GM19099 (cell line): ENCODE measurements around the gene ARHGAP28.

ENCODE experiments used
- POLR2A ChIP-seq: IDR thresholded peaks from 3 replicates; pipeline ENCODE4 v1.6.1; 2011; ENCODE audit warnings: low read depth; ENCODE audit not compliant: insufficient read length; ENCODE audit errors: extremely low read depth

Gene ARHGAP28

GRCh38 chr18:6886797-6887330 is 157.3 kb downstream of the ARHGAP28 start:
- no peak for TF ChIP-seq POLR2A

DNA sequence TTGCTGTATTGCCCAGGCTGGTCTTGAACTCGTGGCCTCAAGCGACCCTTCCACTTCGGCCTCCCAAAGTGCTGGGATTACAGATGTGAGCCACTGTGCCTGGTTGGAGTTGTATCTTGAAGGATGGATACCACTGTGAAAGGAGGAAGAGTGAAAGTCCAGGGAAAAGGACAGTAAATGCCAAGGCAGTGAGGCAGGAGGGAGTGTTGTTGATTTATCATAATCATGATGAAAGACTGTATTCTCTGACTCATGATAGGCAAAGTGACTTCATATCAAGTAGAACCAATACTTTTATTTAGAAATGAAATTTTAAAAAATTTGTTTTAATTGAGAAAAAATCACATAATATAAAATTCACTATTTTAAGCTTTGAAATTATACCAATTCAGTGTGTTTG is 162.3 kb downstream of the ARHGAP28 start:
- no peak for TF ChIP-seq POLR2A

- TF ChIP-seq POLR2A: no peak
Measured at GRCh38 chr18:6901286-6901926, 171.9 kb downstream of the ARHGAP28 start.

- TF ChIP-seq POLR2A: no peak
Measured at GRCh38 chr18:6917072-6917471, 187.6 kb downstream of the ARHGAP28 start.

DNA sequence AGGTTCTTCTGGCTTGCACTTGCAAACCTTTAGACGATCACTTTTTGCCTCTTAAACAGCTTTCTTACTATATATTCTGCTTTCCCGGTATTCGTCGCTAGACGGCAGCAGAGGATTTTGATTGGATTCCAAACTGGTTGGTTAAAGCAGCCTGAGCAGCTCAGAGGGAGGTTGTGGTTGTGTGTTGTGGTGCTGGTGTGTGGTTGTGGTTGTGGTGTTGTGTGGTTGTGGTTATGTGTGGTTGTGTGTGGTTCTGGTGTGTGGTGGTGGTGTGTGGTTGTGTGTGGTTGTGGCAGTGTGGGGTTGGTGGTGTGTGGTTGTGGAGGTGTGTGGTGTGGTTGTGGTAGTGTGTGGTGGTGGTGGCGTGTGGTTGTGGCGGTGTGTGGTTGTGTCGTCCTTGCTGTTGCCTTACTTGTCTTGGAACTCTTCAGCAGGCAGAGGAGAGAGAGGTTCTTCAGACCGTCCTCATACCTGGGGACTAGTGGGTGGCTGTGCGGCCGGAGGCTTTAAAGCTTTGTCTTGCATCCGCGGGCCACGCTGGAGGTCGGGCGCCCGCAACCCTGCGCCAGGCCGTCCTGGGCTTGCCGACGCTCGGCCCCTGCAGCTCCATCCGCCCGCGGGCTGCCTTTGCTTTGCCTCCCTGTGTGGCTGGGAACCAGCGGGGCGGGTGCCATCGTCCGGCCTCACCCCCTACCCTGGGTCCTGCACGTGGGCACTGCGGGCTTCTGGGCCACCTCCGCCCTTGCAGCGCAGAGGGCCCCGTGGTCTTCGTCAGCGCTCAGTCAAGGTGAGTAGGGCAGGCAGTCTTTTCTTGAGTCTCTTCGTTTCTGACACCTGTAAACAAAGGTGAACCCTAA is 190.8 kb downstream of the ARHGAP28 start:
- no peak for TF ChIP-seq POLR2A

GRCh38 chr18:6921571-6921970 is 192.1 kb downstream of the ARHGAP28 start:
- TF ChIP-seq POLR2A: no peak

DNA sequence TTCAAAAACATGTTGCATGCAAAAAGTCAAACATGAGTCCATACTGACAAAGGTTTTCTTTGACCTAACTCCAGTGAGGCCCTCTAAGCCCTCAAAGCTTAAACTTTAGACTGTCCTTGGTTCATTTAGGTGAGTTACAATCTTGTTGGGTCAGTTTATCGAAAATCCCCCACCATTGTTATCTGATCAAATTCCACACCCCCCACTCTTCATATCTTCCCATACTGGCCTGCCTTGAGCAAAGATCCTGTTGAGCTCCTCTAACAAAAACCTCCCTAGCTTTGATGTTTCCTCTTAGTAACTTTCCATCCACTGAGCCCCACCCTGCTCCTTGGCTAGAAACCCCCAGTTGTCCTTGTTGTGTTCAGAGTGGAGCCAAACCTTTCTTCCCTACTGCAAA is 193.7 kb downstream of the ARHGAP28 start:
- TF ChIP-seq POLR2A: no peak

DNA sequence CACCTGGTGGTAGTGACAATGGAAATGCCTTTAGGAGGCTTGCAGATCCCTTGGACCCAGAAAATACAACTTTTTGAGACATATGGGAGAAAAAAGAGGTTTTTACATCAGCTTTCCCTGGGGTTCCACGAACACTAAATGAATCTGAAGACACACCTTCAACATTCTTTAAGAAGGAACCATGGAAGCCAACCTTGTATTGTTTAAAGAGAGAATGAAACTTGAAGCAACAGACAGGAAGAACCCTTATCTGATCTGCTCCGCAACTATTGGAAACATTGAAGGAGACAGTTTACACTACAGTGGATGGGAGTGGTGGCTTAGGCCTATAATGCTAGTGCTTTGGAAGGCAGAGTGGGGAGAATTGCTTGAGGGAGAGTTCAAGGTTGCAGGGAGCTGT is 197.6 kb downstream of the ARHGAP28 start:
- no peak for TF ChIP-seq POLR2A

GRCh38 chr18:6928359-6928758 is 198.8 kb downstream of the ARHGAP28 start:
- no peak for TF ChIP-seq POLR2A

DNA sequence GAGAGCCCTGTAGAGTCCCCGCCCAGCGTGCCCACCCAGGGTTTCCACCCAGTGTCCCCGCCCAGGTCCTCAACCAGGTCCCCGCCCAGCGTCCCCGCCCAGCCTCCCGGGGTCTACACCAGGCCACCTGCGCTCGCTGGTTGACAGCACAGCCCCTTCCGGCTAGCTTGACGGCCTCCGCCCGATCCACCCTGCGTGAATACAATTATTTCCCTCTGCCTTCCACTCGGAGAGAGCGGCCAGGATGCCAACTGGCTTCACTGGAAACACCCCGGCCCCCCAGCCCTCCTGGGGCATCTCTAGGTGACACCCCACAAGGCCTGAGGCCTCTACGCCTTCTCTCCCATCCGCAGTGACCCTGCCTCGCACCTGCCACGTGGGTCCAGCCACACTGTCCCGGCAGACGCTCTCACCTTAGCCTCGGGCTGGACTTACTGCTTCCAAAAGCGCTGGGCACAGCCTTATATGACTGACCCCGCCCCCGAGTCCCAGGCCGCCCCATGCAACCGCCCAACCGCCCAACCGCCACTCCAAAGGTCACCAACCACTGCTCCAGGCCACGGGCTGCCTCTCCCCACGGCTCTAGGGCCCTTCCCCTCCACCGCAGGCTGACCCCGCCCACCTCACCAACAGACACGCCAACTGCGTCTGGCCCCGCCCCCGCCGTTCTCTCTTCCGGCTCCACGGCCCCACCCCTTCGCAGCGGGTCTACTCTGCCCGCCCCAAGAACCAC is 200.0 kb downstream of the ARHGAP28 start:
- no peak for TF ChIP-seq POLR2A

GRCh38 chr18:6934859-6935258 is 205.3 kb downstream of the ARHGAP28 start:
- TF ChIP-seq POLR2A: no peak

DNA sequence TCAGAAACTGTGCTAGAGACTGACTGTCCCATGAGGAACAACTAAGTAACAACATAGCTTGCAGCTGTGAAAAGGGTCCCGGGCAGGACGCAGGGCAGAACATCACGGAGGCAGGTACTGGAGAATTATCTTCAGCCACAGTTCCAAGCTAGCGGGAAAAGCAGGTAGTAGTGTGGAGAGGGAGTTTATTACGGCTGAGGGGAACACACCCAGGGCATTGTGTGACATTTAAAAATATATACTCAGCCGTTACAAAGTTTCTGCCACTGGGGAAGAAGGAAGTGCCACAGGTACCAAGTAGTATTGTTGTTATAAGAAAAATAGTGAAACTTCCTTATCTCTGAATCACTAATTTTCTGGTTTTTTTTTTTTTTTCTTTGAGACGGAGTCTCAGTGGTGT is 208.5 kb downstream of the ARHGAP28 start:
- no peak for TF ChIP-seq POLR2A

DNA sequence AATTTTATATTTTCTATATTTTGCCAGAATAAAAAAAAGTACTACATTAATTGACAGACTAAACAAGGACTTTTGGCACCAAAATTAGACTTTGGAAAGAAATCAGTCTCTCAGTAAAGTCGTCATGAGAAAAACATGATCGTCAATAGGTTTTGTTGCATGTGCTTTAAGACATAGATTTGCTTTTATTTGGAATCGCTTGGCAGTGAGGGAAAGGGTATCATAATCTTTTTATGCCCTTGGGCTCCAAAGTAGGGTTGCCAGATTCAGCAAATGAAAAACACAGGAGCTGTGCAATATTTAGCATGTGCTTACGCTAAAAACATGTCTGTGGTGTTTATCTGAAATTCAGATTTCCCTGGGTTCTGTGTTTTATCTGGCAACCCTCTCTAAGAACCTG is 210.5 kb downstream of the ARHGAP28 start:
- TF ChIP-seq POLR2A: no peak

- no peak for TF ChIP-seq POLR2A
Measured at GRCh38 chr18:6940451-6940850, 210.9 kb downstream of the ARHGAP28 start.

DNA sequence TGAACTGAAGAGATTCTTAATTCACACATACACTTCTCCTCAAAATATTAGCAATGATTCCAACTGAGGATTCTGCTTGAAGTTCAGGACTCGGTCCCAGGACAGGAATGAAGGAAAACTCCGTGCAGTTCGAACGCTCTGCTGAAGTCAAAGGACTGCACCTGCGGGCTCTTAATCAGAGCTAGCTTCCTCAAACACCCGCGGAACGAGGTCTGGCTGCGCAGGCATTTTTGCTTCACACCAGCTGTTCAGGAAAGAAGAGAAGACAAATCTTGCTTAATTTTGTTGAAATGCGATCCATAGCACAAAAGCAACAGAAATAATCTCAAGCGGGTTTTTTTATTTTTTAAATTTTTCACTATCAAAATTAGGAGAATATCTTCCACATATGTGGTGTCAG is 212.5 kb downstream of the ARHGAP28 start:
- no peak for TF ChIP-seq POLR2A
